Measurements from ENCODE around the gene DOCK11.
"Not testable (repeated sequence)": the region's sequence is repeated elsewhere in the genome, so short reads cannot be mapped to it uniquely, and the experiment has no call there.

Gene DOCK11

GRCh38 chrX:118694638-118695037 lies 199.0 kb downstream of the DOCK11 start:
- no peak for DNase-seq (ENCODE audit: low read depth)

- DNase-seq (ENCODE audit: low read depth), result no peak
Observed at GRCh38 chrX:118698516-118699170, 203.0 kb downstream of the DOCK11 start.

- DNase-seq (ENCODE audit: low read depth), result no peak
Observed at GRCh38 chrX:118702741-118703140, 207.1 kb downstream of the DOCK11 start.

- DNase-seq (ENCODE audit: low read depth), result no peak
Observed at GRCh38 chrX:118706681-118707080, 211.1 kb downstream of the DOCK11 start.

GRCh38 chrX:118714521-118714920 lies 218.9 kb downstream of the DOCK11 start:
- no peak for DNase-seq (ENCODE audit: low read depth)

- not testable (repeated sequence) for DNase-seq (ENCODE audit: low read depth)
Observed at GRCh38 chrX:118715917-118716316, 220.3 kb downstream of the DOCK11 start.

DNA sequence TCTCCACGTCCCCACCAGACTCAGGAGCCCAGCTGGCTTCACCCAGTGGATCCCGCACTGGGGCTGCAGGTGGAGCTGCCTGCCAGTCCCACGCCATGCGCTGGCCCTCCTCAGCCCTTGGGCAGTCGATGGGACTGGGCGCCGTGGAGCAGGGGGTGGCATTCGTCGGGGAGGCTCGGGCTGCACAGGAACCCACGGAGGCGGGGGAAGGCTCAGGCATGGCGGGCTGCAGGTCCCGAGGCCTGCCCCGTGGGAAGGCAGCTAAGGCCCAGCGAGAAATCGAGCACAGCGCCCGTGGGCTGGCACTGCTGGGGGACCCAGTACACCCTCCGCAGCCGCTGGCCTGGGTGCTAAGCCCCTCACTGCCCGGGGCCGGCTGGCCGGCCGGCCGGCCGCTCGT lies 221.2 kb downstream of the DOCK11 start:
- DNase-seq (ENCODE audit: low read depth), result not testable (repeated sequence)

DNA sequence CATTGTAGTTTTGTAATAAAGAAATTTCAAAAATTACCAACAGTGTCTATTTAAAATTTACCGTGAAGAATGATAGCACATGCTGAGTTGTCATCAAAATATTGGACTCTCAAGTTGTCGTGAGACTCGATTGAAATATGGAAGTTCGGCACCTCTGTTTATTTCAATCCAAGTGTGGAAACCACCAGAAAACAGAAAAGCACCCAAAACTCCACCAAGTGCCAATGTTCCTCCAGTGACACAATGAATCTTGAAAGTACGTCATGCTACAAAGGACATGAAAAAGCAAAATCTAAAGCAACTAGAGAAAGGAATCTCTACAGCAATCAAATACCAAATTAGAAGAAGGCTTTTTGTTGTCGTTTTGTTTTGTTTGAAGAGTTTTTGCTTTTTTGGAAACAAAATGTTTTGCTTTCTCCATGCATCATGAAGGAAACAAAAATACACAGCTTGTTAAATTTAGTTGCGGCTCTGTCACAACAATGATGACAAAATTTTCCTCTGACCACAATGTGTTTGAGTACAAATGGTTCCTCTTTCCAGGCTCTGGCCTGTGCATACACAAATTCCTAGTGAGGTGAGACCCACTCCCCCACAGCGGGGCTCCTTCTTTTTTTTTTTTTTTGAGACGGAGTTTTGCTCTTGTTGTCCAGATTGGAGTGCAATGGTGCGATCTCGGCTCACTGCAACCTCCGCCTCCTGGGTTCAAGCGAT lies 222.2 kb downstream of the DOCK11 start:
- DNase-seq (ENCODE audit: low read depth), result no peak

- no peak for DNase-seq (ENCODE audit: low read depth)
Observed at GRCh38 chrX:118718737-118719136, 223.1 kb downstream of the DOCK11 start.

- DNase-seq (ENCODE audit: low read depth), result no peak
Observed at GRCh38 chrX:118720058-118720707, 224.6 kb downstream of the DOCK11 start.

DNA sequence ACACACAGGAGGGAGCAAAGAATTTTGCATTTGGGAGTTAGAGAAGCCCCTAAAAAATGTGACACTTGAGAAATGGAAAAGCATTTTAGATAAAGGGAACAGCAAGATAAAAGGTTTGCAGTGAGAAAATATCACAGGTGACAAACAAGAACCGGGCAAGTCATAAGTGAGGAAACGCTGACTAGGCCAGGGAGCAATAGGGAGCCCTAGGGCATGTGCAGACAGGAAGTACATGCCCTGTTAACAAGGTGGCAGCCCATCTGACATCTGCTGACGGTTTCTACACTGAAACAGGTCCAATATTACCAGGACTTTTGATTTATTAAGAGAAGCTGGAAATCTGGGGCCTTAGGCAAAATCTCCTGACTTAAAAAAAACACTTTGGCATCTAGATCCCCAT lies 227.8 kb downstream of the DOCK11 start:
- no peak for DNase-seq (ENCODE audit: low read depth)

DNA sequence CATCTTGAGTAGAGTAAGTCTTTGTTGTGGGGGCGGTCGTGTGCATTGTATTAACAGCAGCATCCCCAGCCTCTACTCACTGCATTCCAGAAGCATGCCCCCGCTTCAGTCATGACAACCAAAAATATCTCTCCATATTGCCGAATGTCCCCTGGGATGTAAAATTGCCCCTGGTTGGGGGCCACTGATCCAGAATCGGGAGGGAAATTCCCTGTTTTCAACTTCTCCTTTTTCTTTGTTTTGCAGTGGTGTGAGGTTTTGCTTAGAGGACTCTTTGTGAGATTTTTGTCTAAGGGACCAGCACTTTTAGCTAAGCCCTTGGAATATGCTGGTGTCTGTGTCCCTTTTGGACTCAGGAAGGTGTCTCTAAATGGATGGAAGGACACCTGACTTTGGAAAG lies 228.8 kb downstream of the DOCK11 start:
- no peak for DNase-seq (ENCODE audit: low read depth)

- DNase-seq (ENCODE audit: low read depth), result no peak
Observed at GRCh38 chrX:118724775-118725174, 229.2 kb downstream of the DOCK11 start.

DNA sequence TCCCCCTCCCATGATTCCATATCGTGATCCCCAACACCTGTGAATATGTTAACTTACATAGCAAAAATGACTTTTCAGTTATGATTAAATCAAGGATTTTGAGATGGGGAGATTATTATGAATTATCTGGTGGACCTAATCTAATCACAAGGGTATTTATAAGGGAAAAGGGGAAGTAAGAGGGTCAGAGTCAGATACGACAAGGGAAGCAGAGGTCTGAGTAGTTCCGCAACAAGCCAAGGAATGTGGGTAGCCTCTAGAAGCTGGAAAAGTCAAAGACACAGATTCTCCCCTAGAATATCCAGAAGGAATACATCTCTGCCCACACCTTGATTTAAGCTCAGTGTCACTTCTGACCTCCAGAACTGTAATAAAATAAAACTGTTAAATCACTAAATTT lies 230.8 kb downstream of the DOCK11 start:
- no peak for DNase-seq (ENCODE audit: low read depth)

- no peak for DNase-seq (ENCODE audit: low read depth)
Observed at GRCh38 chrX:118726887-118727685, 231.5 kb downstream of the DOCK11 start, which contains the start of gene IL13RA1. IL13RA1 (plus strand) TSS chrX:118727606; CDS start chrX:118727639, 33 bp downstream.

DNA sequence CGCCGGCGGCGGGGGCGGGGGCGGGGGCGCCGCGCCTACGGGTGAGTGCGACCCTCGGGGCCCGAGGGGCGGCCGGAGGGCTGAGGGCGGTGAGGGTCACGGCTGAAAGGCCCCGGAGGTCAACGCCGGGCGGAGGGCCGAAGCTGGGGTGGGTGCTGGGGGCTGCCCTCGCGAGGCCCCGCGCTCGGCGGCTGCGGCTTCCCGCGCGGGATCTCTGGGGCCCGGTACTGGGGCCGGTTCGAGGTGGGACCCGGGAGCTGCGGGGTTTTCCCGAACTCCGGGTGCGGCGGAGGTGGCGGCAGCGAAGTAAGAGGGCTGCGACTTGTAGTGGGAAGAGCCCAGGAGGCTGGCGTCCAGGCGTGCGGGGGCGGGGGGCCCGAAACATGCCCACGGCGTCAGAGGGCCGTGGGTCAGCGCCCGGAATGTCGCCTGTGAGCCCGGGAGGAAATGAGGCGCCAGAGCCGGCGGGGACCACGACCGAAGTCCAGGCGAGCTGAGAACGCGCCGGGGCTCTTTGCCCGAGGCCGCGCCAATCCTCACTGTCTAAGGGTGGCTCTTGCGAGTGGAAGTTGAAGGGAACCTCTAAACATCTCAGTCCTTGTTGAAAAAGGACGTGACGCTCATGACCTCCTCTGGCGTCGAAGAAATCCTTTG lies 232.2 kb downstream of the DOCK11 start:
- no peak for DNase-seq (ENCODE audit: low read depth)

GRCh38 chrX:118729042-118729652 lies 233.5 kb downstream of the DOCK11 start:
- DNase-seq (ENCODE audit: low read depth), result no peak

DNA sequence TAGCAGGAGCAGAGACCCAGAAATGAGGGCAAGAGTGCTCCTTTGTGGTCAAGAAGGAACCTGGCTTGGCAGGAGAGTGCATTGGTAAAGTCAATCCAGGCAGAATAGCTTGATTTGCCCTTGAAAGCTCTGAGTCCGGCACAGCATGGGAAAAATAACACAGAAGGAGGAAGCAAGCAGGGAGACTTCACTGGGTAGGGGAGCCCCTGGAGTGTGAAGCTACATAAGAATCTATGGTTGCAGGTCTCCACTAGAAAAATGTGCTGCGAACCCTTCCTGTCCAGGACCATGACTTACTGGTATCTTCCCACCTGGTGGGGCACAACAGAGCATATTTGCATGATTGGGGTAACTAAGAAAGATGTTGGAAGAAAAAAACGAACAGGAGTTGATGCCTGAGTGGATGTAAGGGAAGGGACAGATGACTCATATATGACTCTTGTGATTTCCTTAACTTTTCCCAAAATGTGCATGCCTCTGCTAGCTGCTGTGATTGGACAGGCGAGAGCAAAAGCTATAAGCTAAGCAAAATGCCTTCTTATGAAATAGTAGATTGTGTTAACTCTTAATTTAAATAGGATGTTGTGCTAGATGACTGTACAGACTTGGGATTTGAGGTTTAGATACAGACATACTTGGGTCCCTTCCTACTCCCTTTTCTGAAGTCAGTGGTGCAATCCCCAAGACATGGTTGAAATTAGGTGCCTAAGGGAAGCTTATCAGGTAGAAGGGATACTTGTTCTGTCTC lies 235.1 kb downstream of the DOCK11 start:
- DNase-seq (ENCODE audit: low read depth), result peak; percentile 40

DNA sequence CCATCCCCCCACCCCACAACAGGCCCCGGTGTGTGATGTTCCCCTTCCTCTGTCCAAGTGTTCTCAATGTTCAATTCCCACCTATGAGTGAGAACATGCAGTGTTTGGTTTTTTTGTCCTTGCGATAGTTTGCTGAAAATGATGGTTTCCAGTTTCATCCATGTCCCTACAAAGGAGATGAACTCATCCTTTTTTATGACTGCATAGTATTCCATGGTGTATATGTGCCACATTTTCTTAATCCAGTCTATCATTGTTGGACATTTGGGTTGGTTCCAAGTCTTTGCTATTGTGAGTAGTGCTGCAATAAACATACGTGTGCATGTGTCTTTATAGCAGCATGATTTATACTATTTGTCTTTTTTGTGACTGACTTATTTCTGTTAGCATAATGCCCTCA lies 236.9 kb downstream of the DOCK11 start:
- not testable (repeated sequence) for DNase-seq (ENCODE audit: low read depth)

- no peak for DNase-seq (ENCODE audit: low read depth)
Observed at GRCh38 chrX:118734909-118735308, 239.3 kb downstream of the DOCK11 start.
